ENCODE data around the gene TEX2.

Gene TEX2, protein sequence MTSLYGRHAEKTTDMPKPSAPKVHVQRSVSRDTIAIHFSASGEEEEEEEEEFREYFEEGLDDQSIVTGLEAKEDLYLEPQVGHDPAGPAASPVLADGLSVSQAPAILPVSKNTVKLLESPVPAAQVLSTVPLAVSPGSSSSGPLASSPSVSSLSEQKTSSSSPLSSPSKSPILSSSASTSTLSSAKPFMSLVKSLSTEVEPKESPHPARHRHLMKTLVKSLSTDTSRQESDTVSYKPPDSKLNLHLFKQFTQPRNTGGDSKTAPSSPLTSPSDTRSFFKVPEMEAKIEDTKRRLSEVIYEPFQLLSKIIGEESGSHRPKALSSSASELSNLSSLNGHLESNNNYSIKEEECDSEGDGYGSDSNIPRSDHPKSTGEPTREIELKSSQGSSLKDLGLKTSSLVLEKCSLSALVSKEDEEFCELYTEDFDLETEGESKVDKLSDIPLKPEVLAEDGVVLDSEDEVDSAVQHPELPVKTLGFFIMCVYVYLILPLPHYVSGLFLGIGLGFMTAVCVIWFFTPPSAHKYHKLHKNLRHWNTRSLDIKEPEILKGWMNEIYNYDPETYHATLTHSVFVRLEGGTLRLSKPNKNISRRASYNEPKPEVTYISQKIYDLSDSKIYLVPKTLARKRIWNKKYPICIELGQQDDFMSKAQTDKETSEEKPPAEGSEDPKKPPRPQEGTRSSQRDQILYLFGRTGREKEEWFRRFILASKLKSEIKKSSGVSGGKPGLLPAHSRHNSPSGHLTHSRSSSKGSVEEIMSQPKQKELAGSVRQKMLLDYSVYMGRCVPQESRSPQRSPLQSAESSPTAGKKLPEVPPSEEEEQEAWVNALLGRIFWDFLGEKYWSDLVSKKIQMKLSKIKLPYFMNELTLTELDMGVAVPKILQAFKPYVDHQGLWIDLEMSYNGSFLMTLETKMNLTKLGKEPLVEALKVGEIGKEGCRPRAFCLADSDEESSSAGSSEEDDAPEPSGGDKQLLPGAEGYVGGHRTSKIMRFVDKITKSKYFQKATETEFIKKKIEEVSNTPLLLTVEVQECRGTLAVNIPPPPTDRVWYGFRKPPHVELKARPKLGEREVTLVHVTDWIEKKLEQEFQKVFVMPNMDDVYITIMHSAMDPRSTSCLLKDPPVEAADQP

DNA sequence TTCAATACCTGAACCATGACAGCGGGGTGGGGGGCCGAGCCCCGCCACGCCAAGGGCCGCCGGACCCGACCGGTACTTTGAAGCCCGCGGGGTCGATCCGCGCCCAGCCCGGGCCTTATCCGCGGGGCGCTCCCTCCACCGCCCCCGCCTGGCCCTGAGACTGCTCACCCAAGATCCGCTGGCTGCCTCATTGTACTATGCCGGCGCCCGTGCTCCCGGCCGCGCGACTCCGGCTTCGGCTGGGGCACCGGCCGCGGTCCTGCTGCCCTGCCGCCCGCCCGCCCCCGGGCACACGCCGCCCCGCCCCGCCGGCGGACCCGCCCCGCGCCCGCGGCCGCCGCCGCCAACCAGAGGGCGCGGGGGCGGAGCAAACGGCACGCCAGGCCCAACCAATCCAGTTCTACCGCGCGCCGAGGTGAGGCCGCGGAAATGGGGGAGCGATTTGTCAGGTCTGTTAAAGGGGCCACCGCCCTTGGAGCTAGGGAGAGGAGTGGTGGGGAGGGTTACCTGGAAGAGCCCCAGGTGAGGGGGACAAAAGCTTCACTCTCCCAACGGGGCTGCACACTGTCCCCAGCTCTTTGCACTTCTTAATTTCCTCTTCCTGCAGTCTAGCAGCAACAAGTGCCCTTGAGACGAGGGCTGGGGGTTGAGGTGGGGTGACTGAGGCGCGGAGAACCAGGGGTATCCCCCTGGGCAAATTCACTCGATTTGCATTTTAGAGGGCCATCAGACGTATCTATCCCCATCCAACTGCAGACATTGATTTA lies at the start of gene TEX2:
TEX2 (minus strand) TSS at position 261 of the 767 bp plus-strand sequence. CDS start 49,043 bp downstream, outside the sequence.
- peak; percentile 88 for DNase-seq

DNA sequence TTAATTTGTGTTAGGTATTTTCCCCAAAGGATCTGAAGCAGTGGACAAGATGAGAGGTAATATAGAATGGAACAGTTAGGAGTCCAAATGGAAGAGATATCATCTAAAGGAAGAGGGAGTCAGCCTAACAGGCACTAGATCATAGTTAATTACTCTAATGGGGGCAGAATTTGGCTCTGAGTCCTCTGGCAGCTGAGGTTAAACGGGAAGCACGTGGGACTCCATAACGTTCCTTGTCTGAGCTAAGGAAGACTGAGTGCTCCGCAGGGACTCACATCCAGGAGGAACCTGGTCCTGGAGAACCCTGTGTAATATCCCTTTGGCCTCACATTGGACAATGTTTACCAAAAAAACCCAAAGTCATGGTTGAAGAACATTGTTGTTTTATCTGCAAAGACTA lies 46.6 kb upstream of the TEX2 start:
- DNase-seq = no peak

DNA sequence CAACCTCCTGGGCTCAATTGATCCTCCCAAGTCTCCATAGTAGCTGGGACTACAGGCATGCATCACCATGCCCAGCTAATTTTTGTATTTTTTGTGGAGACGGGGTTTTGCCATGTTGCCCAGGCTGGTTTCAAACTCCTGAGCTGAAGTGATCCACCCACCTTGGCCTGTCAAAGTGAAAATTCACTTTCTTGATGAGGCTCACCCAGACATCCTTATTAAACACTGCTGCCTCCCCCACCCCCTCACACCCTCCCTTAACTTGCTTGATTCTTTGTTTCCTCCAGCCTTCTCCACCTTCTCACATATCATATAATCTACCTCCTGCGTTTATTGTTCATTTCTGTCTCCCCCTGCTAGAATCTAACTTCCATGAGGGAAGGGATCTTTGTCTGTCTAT lies 46.0 kb upstream of the TEX2 start:
- no peak for DNase-seq

DNA sequence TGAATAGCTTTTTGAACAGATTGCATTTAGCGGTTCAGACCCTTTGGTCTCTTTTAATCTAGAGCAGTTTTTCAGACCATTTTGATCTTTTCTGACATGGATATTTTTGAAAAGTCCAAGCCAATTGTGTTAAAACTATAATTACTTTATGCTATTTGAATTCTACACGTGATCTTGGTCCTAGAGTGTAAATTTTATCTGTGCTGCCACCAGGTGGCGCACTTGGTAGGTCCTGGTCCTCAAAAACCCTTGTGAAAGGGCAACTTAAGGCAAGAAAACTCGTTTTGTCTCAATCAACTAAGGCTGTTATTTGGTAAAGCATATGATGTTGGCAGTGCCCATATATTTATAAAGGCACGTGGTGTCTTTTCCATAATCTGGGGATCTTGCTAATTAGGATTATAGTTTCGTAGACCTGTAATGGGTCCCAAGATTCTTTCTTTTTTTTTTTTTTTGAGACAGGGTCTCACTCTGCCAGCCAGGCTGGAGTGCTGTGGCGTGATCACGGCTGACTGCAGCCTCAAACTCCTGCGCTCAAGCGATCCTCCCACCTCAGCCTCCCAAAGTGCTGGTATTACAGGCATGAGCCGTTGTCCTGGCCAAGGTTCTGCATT lies 43.9 kb upstream of the TEX2 start:
- DNase-seq = peak; percentile 11

DNA sequence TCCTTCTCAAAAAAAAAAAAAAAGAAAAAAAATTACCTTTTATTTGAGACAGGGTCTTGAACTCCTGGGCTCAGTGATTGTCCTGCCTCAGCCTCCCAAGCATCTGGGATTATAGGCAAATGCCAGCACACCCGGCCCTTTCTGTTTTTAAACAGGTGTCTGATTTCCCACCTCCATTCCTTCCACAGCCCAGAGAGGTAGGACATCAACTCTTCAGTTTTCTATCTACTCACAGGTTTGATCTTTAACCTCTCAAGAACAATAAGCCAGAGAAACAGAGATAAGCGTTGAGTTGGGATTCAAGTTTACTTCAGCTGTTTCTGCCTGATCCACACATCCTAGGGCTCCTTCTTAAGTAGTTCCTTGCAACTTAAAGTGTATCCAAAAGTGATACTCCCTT lies 41.5 kb upstream of the TEX2 start:
- no peak for DNase-seq

DNA sequence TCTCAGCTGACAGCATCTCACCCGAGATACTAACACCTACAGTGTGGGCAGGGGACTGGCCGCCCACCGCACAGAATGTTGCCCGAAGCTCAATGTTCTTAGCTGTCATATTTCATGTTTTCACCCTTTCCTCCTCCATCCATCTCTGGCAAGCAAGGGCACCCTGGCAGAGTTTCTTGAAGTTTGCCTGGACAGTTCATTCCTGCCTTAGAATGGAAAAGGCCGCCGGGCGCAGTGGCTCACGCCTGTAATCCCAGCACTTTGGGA lies 37.6 kb upstream of the TEX2 start:
- DNase-seq = no peak

DNA sequence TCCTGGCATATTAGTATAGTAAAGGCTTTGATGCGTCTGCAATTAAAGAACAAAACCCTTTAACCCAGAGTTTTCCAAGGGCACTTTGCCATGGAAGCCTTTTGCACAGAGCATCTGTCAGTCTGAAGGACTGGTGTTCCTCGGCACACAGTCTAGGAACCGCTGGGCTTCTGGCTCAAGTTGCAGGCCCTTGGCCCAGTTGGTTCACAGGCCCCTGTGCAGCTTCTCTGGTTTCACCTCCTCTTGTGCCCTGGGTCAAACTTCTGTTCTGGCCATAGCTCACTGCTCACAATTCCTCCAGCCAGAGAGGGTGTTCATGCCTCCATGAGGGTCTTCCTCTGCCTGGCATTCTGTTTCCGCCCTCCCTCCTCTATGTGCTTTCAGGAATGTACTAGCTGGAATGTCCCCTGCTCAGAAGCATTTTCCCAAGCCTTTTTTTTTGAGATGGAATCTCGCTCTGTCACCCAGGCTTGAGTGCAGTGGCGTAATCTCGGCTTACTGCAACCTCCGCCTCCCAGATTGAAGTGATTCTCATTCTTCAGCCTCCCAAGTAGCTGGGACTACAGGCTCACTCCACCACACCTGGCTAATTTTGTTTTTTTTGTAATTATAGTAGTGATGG lies 34.5 kb upstream of the TEX2 start:
- no peak for DNase-seq

DNA sequence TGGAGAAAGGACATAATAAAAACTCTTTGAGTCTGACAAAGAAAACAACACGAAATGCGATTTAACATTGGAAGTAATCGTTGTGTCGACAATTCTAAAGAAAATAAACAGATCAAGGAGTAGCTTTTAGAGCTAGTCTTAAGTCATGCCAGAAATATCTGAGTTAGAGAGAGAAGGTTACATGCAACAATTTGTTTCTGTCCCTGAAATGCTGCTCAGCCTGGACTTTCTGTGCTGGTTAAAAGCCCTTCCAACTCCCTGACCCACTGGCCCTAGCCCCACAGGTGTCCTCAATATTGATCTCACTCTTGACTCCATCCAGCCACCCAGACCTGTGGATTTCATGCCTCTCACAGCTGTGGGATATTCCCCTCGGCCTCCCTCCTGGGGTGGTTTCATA lies 33.2 kb upstream of the TEX2 start:
- DNase-seq = no peak

DNA sequence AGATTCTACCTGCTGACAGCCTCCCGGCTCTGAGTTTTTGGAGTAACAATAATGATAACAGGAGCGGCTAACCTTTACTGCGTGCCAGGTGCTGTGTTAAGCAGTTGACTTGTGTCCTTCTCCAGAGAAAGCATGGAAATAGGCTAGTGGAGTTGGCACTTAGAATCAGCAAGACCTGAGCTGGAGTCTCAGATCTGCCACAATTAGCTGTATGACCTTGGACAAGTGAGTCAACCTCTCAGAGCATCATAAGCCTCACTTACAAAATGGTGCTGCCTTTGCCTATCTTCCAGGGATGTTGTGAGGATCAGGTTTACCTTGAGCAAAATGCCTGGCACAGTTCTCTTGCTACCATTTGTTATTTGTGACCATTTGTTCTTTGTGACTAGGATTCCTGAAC lies 32.1 kb upstream of the TEX2 start:
- DNase-seq = no peak

DNA sequence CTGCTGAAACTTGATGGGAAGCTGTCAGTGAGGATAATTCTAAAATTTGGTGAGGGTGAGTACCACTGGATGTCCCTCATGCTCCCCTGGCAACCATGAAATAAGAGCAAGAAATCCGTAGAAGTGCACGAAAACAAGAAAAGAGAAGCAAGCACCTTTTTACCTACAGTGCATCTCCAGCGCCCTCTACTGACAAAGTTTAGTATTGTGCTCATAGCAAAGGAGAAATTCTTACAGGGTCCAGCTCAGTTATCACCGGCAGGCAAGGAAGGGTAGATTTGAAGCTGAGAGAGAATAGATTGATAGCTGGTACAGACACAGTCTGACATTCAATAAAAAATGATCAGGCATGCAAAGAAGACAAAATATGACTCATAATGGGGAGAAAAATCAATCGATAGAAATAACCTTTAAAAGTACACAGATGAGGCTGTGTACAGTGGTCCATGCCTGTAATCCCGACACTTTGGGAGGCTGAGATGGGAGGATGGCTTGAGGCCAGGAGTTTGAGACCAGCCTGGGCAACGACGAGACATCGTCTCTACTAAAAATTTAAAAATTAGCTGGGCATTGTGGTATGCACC lies 28.3 kb upstream of the TEX2 start:
- DNase-seq = no peak

DNA sequence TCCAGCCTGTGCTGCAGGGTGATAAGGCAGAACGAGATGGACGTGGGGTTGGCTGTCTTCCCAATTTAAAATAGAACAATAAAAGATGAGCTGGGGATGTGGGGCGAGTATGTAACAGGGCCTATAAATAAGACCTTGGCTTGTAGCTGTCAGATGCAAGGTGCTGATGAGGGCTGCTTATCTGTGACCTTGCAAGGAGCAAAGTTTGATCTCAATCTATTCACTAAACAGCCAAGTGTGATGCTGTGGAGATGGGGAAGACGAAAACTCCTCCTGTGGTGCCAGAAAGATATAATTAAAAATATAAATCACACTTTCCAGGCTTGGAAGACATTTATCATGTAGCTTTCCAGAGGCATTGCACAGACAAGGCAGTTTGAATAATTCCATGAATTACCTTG lies 26.7 kb upstream of the TEX2 start:
- no peak for DNase-seq

DNA sequence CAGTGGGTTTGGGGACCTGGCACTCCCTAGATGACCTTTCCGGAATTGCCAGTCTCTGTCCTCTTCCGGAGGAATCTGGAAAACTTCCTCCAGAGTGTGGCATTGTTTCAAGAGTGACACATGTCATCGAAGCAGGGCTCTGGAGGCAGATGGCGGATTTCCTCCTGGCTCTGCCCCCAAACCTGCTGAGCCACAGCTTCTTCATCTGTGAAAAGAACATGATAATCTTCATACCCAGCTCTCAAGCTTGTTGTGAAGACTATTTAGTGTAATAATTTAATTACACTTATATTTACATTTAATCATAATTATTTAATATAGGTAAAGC lies 19.7 kb upstream of the TEX2 start:
- peak; percentile 10 for DNase-seq

DNA sequence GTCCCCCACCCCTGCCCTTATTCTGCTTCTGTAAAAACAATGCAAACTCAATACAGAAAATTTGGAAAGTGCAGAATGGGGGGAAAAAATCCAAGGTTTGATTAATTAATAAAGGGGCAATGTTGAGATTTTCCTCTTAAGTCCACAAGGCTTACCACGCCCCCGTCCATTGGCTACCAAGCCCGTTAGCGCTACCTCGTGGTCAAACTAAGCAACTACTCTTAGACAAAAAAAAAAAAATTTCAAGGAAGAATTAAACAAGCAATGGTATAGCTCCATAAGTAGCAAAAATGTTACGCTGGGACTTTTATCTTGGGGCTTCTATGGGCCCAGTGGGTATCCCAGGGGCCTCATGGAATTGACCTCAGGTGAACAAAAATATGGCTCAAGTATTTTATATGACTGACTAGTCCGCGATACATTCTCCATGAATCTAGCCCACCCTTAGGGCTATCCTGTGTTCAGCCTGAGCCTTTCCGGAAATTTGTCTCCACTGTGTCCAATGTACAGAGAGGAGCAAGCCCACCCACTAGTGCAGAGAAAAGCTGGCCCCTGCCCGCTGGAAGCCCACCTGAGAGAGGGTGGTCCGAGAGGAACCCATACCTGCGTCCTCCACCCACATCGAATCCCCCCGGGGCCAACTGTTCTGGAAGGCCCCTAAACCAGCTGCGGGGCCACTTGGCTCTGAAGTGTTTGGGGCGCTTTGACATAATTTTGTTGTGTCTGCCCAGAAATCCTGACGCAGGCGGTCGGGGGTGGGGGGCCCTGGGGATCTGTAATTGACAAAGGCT lies 19.1 kb upstream of the TEX2 start:
- DNase-seq = peak; percentile 53

DNA sequence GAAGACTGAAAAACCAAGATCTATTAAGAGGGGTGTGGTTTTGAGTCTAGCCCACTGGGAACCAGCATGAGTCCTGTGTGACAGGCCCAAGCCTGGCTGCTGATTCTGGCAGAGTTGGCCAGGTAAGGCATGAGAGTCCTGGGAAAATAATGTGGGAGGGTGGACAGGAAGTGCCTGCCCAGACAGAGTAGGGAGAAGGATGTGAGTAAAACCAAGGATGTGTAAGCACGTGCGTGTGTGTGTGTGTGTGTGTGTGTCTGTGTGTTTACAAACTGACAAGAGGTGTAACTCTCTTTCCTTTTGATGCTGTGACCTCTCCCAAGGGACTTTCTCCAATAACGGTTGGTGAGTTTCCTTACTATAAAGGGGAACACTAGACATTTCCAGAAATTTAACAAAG lies 15.6 kb upstream of the TEX2 start:
- no peak for DNase-seq

DNA sequence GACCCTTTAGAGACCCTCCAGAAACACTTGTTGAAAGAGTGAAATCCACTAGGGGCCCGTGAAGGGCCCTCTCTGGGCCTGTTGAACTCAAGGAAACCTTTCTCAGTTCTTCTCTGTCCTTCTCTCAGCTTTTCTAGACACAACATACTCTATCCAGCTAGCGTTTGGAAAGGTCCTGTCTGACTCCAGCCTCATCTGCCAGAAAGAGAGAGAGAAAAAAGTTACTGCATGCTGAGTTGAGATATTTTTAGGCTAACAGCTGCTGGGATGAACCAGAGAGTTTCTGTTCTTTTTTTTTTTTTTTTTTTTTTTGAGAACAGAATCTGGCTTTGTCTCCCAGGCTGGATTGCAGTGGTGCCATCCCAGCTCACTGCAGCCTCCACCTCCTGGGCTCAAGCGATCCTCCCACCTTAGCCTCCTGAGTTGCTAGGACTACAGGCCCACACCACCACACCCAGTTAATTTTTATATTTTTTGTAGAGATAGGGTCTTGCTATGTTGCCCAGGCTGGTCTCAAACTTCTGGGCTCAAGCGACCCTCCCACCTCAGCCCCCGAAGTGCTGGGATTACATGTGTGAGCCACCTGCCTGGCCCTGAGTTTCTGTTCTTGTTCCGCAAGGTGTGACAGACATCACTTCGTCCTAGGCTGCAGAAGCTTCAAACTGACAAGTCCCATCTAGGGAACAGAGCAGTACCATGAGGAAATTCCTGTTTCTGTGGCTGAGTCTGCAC lies 14.9 kb upstream of the TEX2 start:
- DNase-seq = no peak

DNA sequence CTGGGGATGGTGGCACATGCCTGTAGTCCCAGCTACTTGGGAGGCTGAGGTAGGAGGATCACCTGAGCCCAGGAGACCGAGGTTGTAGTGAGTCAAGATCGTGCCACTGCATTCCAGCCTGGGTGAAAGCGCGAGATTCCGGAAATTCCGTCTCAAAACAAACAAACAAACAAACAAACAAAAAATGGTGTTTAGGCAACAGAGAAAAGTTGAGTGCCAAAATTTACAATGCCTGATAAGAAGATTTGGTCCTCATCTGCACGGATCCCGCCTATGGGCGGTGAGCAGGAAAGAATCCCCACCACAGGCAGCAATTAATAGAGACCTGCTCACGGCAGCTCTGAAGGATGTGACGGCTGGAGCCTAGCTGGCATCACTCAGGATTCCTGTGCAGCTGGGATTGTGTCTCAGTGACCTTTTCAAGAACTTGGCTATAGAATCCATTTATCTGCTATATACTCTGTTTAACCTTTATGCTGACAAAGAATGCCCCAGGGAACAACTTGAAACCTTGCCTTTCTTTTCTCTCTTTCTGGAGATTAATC lies 14.0 kb upstream of the TEX2 start:
- DNase-seq = no peak

DNA sequence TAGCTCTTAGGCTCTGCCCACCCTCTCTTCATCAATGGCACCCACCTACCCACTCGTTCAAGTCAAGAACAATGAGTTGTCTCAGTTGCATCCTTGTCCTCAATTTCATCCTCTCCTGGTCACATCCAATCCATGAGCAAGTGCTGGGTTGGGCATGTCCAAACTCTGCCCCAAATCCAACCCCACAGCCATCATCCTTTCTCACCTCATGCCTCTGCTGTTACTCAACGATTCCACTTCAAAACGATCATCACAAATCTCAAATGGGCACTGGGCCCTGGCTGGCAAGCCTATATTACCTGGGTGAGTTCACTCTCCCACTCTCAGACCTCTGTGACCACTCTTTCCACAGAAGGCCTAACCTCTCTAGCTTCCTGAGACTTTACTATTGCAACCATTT lies 12.0 kb upstream of the TEX2 start:
- no peak for DNase-seq

DNA sequence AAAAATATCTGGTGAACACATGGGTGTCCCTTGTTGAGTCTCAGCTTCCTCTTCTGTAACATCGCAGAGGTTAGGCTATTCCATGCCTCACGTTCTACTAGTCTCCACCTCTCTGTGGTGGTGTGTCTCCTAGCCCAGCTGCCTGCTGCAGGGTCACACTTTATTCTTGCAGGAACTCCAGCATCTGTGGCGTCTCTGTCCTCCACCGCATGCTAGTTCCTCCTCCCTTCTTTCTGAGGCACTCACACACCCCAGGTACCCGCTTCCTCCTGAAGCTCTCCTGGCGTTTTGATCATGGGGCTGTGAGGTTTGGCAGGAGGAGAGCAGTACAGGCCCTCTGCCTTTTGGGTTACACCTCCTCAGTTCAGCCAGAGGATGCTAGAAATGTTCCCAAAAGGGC lies 9.9 kb upstream of the TEX2 start:
- no peak for DNase-seq

DNA sequence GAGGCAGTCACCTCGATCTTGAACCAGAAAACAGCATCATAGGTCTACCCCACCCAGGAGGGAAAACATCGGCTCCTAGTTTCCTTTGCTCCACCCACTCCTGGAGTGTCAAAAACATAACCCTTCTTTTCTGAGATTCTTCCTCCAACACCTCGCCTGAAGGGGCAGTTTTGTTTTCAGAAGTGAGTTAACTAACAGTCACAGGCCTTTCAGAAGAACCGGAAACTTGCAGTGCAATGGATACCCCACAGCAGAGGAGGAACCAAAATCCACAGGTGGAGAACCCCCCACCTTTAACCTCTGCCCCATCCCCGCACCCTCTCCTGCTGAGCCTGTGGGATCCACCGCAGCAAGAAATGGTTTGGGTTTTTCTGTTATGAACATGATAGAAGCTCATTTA lies 7.8 kb upstream of the TEX2 start:
- no peak for DNase-seq

Data from NCI-H2171 (cell line).